IMR-90 (cell line): Measurements from ENCODE around the gene MECP2. TPM values are rescaled to one million over a fixed set of nuclear protein-coding genes. Genes with fewer than 3 reads are reported as not detected.
A peak's percentile ranks its signal among the peaks of the same experiment; 100 is the strongest.

Source experiments
- ATAC-seq: fragments of 200-7000 bp; cut with Tn5 transposase; 2 replicates; pipeline ENCODE4 v1.9.1; 2020; ENCODE audit warnings: low read depth, mild to moderate bottlenecking, moderate library complexity
- BruUV-seq: library from RNA; stranded (reverse); fragments of 400-500 nt; replicated peaks from 2 replicates; lab custom pipeline; 2021; lab: Mats Ljungman, UMichigan
- CTCF ChIA-PET: fragments of 300-600 bp; formaldehyde crosslinking; extraction: SDS; loops from one replicate; lab custom pipeline; 2021; ENCODE audit warnings: antibody characterized with exemption; lab: Yijun Ruan, JAX
- POLR2A ChIA-PET: fragments of 300-600 bp; sonication (Branson Sonifier 250); formaldehyde crosslinking; loops from one replicate; lab custom pipeline; 2022; ENCODE audit warnings: antibody characterized with exemption; ENCODE audit not compliant: unreplicated experiment; lab: Charles Lee
- DNase-seq: peaks from one replicate; pipeline ENCODE4 v3.0.0; 2013
- H2AFZ ChIP-seq: replicated peaks from 2 replicates; pipeline ENCODE3; 2013; ENCODE audit warnings: low read length, mild to moderate bottlenecking; ENCODE audit not compliant: poor library complexity
- H2AK5ac ChIP-seq: 2 replicates; pipeline ENCODE4 v1.6.1; 2013; ENCODE audit warnings: low read depth, low read length, inconsistent platforms
- H2AK9ac ChIP-seq: replicated peaks from 2 replicates; pipeline ENCODE3; 2013; ENCODE audit warnings: mild to moderate bottlenecking, low read depth, low read length, moderate library complexity; ENCODE audit not compliant: poor library complexity
- H2BK120ac ChIP-seq: 2 replicates; pipeline ENCODE4 v1.6.1; 2013; ENCODE audit warnings: low read depth, low read length, inconsistent platforms
- H2BK15ac ChIP-seq: 3 replicates; pipeline ENCODE4 v1.6.1; 2013; ENCODE audit warnings: low read depth, low read length, inconsistent platforms
- H2BK20ac ChIP-seq: 2 replicates; pipeline ENCODE4 v1.6.1; 2013; ENCODE audit warnings: low read depth, mild to moderate bottlenecking, inconsistent platforms, low read length, moderate library complexity
- H2BK5ac ChIP-seq: 2 replicates; pipeline ENCODE4 v1.6.1; 2013; ENCODE audit warnings: mild to moderate bottlenecking, low read depth, low read length, inconsistent platforms; ENCODE audit not compliant: poor library complexity, severe bottlenecking
- H3K14ac ChIP-seq: replicated peaks from 2 replicates; pipeline ENCODE4 v1.6.1; 2013; ENCODE audit warnings: low read depth, low read length, inconsistent platforms
- H3K18ac ChIP-seq: 2 replicates; pipeline ENCODE4 v1.6.1; 2013; ENCODE audit warnings: low read depth, low read length, control low read depth
- H3K23ac ChIP-seq: 2 replicates; pipeline ENCODE4 v1.6.1; 2013; ENCODE audit warnings: low read depth, low read length, inconsistent platforms
- H3K27ac ChIP-seq: 2 replicates; pipeline ENCODE4 v1.5.1; 2013; ENCODE audit warnings: mild to moderate bottlenecking, control low read depth, low read length; ENCODE audit not compliant: insufficient read depth
- H3K27me3 ChIP-seq: 2 replicates; pipeline ENCODE4 v1.6.1; 2013; ENCODE audit warnings: low read length; ENCODE audit not compliant: control insufficient read depth, insufficient read depth
- H3K36me3 ChIP-seq: 2 replicates; pipeline ENCODE4 v1.6.1; 2013; ENCODE audit warnings: low read length, mixed read lengths; ENCODE audit not compliant: control insufficient read depth, insufficient read depth
- H3K4ac ChIP-seq: 2 replicates; pipeline ENCODE4 v1.6.1; 2013; ENCODE audit warnings: low read depth, low read length, inconsistent platforms
- H3K4me1 ChIP-seq: 2 replicates; pipeline ENCODE4 v1.6.1; 2013; ENCODE audit warnings: low read length, mixed read lengths; ENCODE audit not compliant: control insufficient read depth, insufficient read depth
- H3K4me2 ChIP-seq: 2 replicates; pipeline ENCODE4 v1.6.1; 2013; ENCODE audit warnings: low read depth, mild to moderate bottlenecking, control low read depth, low read length, moderate library complexity
- H3K4me3 ChIP-seq: 2 replicates; pipeline ENCODE4 v1.5.1; 2013; ENCODE audit warnings: low read depth, mild to moderate bottlenecking, control low read depth, low read length, moderate library complexity; ENCODE audit not compliant: insufficient read depth
- H3K56ac ChIP-seq: 2 replicates; pipeline ENCODE4 v1.6.1; 2013; ENCODE audit warnings: low read length, inconsistent platforms; ENCODE audit not compliant: insufficient read depth; ENCODE audit errors: extremely low read depth
- H3K79me1 ChIP-seq, 2 experiments: 2 replicates each; pipeline ENCODE4 v1.6.1; 2013; ENCODE audit warnings: low read length in 2 of 2, inconsistent platforms in 1 of 2, low read depth in 1 of 2
- H3K9ac ChIP-seq: 2 replicates; pipeline ENCODE4 v1.6.1; 2013; ENCODE audit warnings: low read depth, low read length, control low read depth
- H3K9me1 ChIP-seq: 2 replicates; pipeline ENCODE4 v1.6.1; 2013; ENCODE audit warnings: low read length, inconsistent platforms; ENCODE audit not compliant: insufficient read depth
- H3K9me3 ChIP-seq: 2 replicates; pipeline ENCODE4 v1.6.1; 2013; ENCODE audit warnings: low read length; ENCODE audit not compliant: control insufficient read depth, insufficient read depth
- H4K20me1 ChIP-seq: 2 replicates; pipeline ENCODE4 v1.6.1; 2013; ENCODE audit warnings: low read length, inconsistent platforms; ENCODE audit not compliant: insufficient read depth
- H4K5ac ChIP-seq: 2 replicates; pipeline ENCODE4 v1.6.1; 2013; ENCODE audit warnings: mild to moderate bottlenecking, low read depth, low read length, control low read depth
- H4K8ac ChIP-seq, 2 experiments: 2 replicates each; pipeline ENCODE4 v1.6.1; 2013; ENCODE audit warnings: low read depth in 2 of 2, low read length in 2 of 2, control low read depth in 1 of 2, inconsistent platforms in 1 of 2
- H4K91ac ChIP-seq: 2 replicates; pipeline ENCODE4 v1.6.1; 2013; ENCODE audit warnings: low read depth, low read length, inconsistent platforms; ENCODE audit not compliant: insufficient read depth
- CTCF ChIP-seq: conservative IDR thresholded peaks from 2 replicates; pipeline ENCODE4 v1.5.1; 2012; ENCODE audit warnings: mild to moderate bottlenecking, low read depth, low read length, improper control_type of control experiment
- WGBS, 2 experiments: methylation state at CpG; one replicate each; pipeline versions ENCODE4 v1.1.5 to v1.1.7; 2013; ENCODE audit warnings: missing lambda C conversion rate in 2 of 2; ENCODE audit not compliant: insufficient read length in 1 of 2; ENCODE audit errors: extremely low coverage in 2 of 2; 5-methylcytosine and 5-hydroxymethylcytosine counted together
- dilution Hi-C: fragments of 300-500 bp; cut with HindIII; formaldehyde crosslinking; loops from one replicate; pipeline ENCODE4 v1.14.3; 2018; ENCODE audit warnings: low sequenced_read_pairs; ENCODE audit not compliant: unreplicated experiment
- in situ Hi-C: fragments of 300-500 bp; cut with MboI; formaldehyde crosslinking; loops from 3 replicates; pipeline ENCODE4 v1.14.3; 2019; ENCODE audit warnings: low sequenced_read_pairs, inconsistent platforms, mixed read lengths
- intact Hi-C: fragments of 100-400 bp; cut with micrococcal nuclease; formaldehyde crosslinking; loops from 2 replicates; pipeline ENCODE4 v1.10.0; 2022
- polyA plus RNA-seq, 3 experiments: library from polyadenylated mRNA; depleted of rRNA; stranded (reverse); fragments of >200 nt; gene quantifications; 2 replicates each; pipeline ENCODE4 v1.2.3, GENCODE V29; 2012; ENCODE audit warnings: low replicate concordance in 1 of 3
- total RNA-seq: library from RNA; depleted of rRNA; stranded (reverse); fragments of >200 nt; gene quantifications from 2 replicates; pipeline ENCODE4 v1.2.3, GENCODE V29; 2012

Gene MECP2
- total and polyA plus RNA-seq, 2 of the 4 experiments (the other 2 are of a cell fraction), result 8.4 to 10.1 TPM

GRCh38 chrX:154059729-154060245, 37.7 kb downstream of the MECP2 start:
- POLR2A ChIA-PET, result interaction anchor here (0.6 kb wide), 1 partner anchor 1526 kb away, joined by 3 read pairs; no protein-coding TSS in a partner anchor

More at GRCh38 chrX:154059729-154060245, 37.7 kb downstream of the MECP2 start:
- in situ Hi-C loops (no loop called here), dilution Hi-C loops (no loop called here), intact Hi-C loops (no loop called here)
- no peak overlapping the region for H3K56ac ChIP-seq
- no peak overlapping the region for H4K5ac ChIP-seq
- H3K4me3 ChIP-seq, result no peak overlapping the region
- peaks cover 8% of the 10 kb centered on the region; the same call in 1 of the 2 replicates for H3K9me1 ChIP-seq
- DNase-seq, result no peak
- peaks cover 4% of the 10 kb centered on the region; the same call in 1 of the 2 replicates for H3K36me3 ChIP-seq
- no peak overlapping the region for H3K4ac ChIP-seq
- H3K18ac ChIP-seq, result no peak overlapping the region
- peaks cover 10% of the 10 kb centered on the region for H3K4me1 ChIP-seq
- H2BK15ac ChIP-seq, result no peak overlapping the region
- H2BK20ac ChIP-seq, result no peak overlapping the region
- H2BK120ac ChIP-seq, result no peak overlapping the region
- CTCF ChIA-PET, result no interaction called here
- H3K14ac ChIP-seq, result no peak overlapping the region
- no TSS peak for BruUV-seq
- H4K8ac ChIP-seq, result no peak overlapping the region
- no peaks in the 10 kb centered on the region for H3K9me3 ChIP-seq
- ATAC-seq, result peak; percentile 19; the same call in 1 of the 2 replicates
- no peak overlapping the region for H3K9ac ChIP-seq
- H3K4me2 ChIP-seq, result no peak overlapping the region
- H3K79me1 ChIP-seq, result peaks cover 7 to 66% of the 10 kb centered on the region in 2 experiments
- H4K20me1 ChIP-seq, result peaks cover 66% of the 10 kb centered on the region
- H2AK9ac ChIP-seq, result no peak overlapping the region
- H2AFZ ChIP-seq, result no peak overlapping the region
- H4K91ac ChIP-seq, result no peak overlapping the region
- no peak for TF ChIP-seq CTCF
- H3K27me3 ChIP-seq, result no peaks in the 10 kb centered on the region
- no peak overlapping the region for H2BK5ac ChIP-seq
- peak overlapping the region; percentile 20; the same call in 1 of the 2 replicates for H3K23ac ChIP-seq
- no peak overlapping the region for H3K27ac ChIP-seq
- 46% methylated on average over 4 of the region's 5 CpGs; no CpG with 5 or more reads in 1 of the 2 experiments for WGBS, 2 experiments
- H2AK5ac ChIP-seq, result no peak overlapping the region
